ENCODE measurements around the gene RNF157. TPM values are rescaled to one million over a fixed set of nuclear protein-coding genes. Genes with fewer than 3 reads are reported as not detected.

Gene RNF157
- polyA plus RNA-seq, result 38.1 and 46.4 TPM in 2 replicates

DNA sequence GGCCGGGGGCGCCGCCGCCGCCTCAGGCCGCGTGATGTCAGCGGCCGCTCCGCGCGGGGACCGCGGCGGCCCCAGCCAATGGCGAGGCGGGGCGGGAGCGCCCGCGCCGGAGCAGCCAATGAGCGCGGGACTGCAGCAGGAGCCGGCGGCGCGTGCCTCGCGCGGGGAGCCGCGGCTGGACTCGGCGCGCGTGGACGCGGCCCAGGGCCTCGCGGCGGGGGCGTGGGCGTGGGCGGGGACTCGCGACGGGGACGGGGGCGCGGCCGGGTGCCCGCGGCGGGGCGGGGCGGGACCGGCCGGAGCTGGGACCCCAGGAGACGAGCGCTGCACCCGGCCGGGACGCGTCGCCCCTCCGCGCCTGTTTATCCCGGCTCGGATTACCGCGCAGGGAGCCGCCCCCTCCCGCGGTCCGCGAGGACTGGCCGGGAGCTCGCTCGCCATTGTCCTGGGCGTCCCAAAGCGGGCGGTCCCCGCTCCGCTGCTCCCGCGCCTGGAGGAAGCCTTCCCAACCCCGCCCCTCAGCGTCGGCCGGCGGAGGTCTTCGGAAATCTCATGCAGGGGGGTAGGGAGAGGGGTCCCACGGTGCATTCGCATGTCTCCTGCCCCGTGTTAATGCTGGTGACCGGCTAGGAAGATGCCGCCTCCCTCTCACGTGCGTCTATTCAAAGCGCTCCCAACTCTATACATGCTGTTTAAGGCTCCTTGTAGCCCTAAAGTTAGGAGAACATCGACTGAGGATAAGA lies at the start of gene RNF157:
TSS of gene RNF157 (minus strand) at position 33 of the 743 bp plus-strand sequence. CDS start 253 bp downstream, outside the sequence.

DNA sequence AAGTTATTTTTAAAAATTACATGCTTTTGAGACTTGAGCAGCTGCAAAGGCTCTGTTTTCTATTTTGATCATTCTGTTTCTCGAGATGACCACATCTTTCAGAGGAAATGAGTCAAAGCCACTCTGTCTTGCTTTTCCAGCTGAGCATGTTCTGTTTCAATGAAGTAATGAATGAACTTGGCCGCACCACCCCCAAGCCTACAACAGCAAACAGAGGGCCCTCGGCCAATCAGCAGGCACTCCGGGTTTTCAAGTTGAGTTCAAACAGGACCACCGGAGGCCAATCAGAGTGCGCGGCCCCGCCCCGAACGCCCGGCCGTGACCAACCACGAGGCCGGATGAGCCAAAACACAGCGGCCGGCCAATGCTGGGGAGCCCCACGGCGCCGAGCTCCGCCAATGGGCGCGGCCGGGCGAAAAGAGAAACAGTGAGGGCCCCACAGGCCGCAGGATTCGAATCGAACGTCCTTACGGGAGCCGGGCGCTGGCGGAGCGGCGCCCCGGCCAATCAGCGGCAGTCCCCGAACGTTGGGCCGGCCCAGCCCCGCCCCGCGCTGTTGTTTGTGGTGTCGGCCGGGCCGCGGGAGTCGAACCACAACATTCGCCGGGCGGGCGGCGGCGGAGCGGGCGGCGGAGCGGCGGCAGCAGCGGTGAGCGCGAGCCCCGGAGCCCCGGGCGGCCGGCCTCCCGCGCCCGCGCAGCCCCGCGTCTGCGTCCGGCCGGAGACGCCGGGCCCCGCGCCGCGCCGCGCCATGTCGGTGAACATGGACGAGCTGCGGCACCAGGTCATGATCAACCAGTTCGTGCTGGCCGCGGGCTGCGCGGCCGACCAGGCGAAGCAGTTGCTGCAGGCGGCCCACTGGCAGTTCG lies 24.7 kb upstream of the RNF157 start, which contains the start of gene UBALD2:
TSS of gene UBALD2 (plus strand) at position 594 of the 869 bp plus-strand sequence. CDS start at position 752, 158 bp downstream.

DNA sequence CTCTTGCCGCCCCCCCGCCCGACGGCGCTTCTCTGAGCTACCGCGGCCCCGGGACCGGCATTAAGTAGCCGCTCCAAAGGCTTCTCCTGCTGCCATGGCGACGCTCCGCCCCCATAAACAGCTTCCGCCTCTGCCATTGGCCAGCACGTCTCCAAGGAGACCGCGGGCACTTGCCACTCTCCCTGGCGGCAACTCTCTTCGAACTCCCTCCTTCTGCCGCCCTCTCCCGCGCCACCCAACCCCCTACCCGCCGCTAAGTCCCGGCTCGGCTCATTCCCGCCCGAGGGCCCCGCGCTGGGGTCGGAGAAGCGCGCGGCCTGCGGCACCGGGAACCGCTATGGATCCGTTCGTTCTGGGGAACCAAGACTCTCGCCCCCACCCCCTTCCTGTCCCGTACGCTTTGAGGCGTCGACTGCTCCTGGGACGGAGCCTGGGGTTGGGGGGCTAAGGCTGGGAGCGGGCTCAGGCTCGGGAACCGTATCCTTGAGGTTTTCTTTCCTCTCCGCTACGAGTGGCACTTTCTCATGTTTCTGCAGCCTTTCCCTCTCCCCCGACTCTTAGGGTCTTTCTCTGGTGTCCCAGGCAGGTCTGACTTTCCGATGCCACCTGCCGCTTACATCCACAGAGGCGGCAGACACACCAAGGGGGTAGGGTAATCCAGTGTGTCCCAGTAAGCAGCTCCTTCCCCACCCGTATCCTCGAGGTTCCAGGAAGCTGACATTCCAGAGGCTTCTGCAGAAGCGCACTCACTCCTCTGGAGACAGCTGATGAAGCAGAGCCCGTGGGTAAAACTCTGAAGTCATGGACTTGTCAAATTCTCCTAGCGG lies 98.9 kb downstream of the RNF157 start, which contains the start of gene FOXJ1:
TSS of gene FOXJ1 (minus strand) at position 34 of the 827 bp plus-strand sequence. CDS start 850 bp downstream, outside the sequence.

GRCh38 chr17:76103274-76104139 lies 136.8 kb downstream of the RNF157 start, which contains the start of gene EXOC7:
EXOC7 (minus strand) TSS chr17:76103787; CDS start chr17:76103692, 95 bp downstream.

Other genes starting within 250 kb of the RNF157 start
- 0.29 and 1.8 TPM in 2 replicates for gene CDK3, start 239.6 kb downstream of the RNF157 start, polyA plus RNA-seq
- gene EVPL, start 213.2 kb downstream of the RNF157 start, polyA plus RNA-seq, result 0.39 TPM in 1 of 2 replicates, not detected in the other
- gene SRP68, start 168.0 kb downstream of the RNF157 start, polyA plus RNA-seq, result 26.4 and 28.5 TPM in 2 replicates
- 0.41 TPM in 1 of 2 replicates, not detected in the other for gene GALR2, start 165.7 kb downstream of the RNF157 start, polyA plus RNA-seq
- 0.20 and 0.42 TPM in 2 replicates for gene ZACN, start 161.3 kb downstream of the RNF157 start, polyA plus RNA-seq
- gene EXOC7, start 136.7 kb downstream of the RNF157 start, polyA plus RNA-seq, result 21.9 and 24.2 TPM in 2 replicates
- gene FOXJ1, start 99.2 kb downstream of the RNF157 start, polyA plus RNA-seq, result not detected in 2 replicates
- 0.25 and 3.3 TPM in 2 replicates for gene UBALD2, start 24.9 kb upstream of the RNF157 start, polyA plus RNA-seq
- 0.21 and 0.31 TPM in 2 replicates for gene QRICH2, start 67.8 kb upstream of the RNF157 start, polyA plus RNA-seq
- gene PRPSAP1, start 113.4 kb upstream of the RNF157 start, polyA plus RNA-seq, result 26.9 and 32.5 TPM in 2 replicates
- 0.13 and 0.78 TPM in 2 replicates for gene SPHK1, start 144.1 kb upstream of the RNF157 start, polyA plus RNA-seq
- 5.9 and 11.2 TPM in 2 replicates for gene UBE2O, start 212.7 kb upstream of the RNF157 start, polyA plus RNA-seq
- gene AANAT, start 227.1 kb upstream of the RNF157 start, polyA plus RNA-seq, result not detected in 2 replicates